Osteoblast (primary cell): ENCODE data around the gene CENPM. TPM values are rescaled to one million over a fixed set of nuclear protein-coding genes. Genes with fewer than 3 reads are reported as not detected.
A peak's percentile ranks its signal among the peaks of the same experiment; 100 is the strongest.

Experiments
- DNase-seq: peaks from one replicate; pipeline ENCODE4 v3.0.0; 2011; ENCODE audit warnings: low spot score, mixed read lengths; ENCODE audit not compliant: insufficient read length; ENCODE audit errors: missing footprints
- H2AFZ ChIP-seq: 2 replicates; pipeline ENCODE4 v1.6.0; 2011; ENCODE audit warnings: mild to moderate bottlenecking, low read length
- H3K27ac ChIP-seq: 2 replicates; pipeline ENCODE4 v1.5.1; 2011; ENCODE audit warnings: mild to moderate bottlenecking, low read depth, low read length, moderate library complexity
- H3K27me3 ChIP-seq: 2 replicates; pipeline ENCODE4 v1.6.0; 2012; ENCODE audit warnings: mild to moderate bottlenecking, control low read depth, inconsistent platforms, low read length, moderate library complexity; ENCODE audit not compliant: insufficient read depth
- H3K36me3 ChIP-seq: 2 replicates; pipeline ENCODE4 v1.5.1; 2011; ENCODE audit warnings: mild to moderate bottlenecking, low read length, control low read depth, moderate library complexity; ENCODE audit not compliant: insufficient read depth
- H3K4me1 ChIP-seq: 2 replicates; pipeline ENCODE4 v1.5.1; 2011; ENCODE audit warnings: mild to moderate bottlenecking, low read length, control low read depth, moderate library complexity; ENCODE audit not compliant: insufficient read depth
- H3K4me2 ChIP-seq: 2 replicates; pipeline ENCODE4 v1.6.0; 2011; ENCODE audit warnings: mild to moderate bottlenecking, low read length; ENCODE audit not compliant: insufficient read depth
- H3K4me3 ChIP-seq: fragments of 200-600 bp; sonication (generic); 3 replicates; pipeline ENCODE4 v1.5.1; 2012; ENCODE audit warnings: mild to moderate bottlenecking, low read length, inconsistent platforms; ENCODE audit not compliant: insufficient read depth
- H3K79me2 ChIP-seq: 2 replicates; pipeline ENCODE4 v1.6.0; 2012; ENCODE audit warnings: mild to moderate bottlenecking, low read length, control low read depth, inconsistent platforms; ENCODE audit not compliant: insufficient read depth
- H3K9me3 ChIP-seq: 2 replicates; pipeline ENCODE4 v1.5.1; 2011; ENCODE audit warnings: low read depth, low read length, control low read depth
- H4K20me1 ChIP-seq: 2 replicates; pipeline ENCODE4 v1.6.0; 2012; ENCODE audit warnings: mild to moderate bottlenecking, low read length, control low read depth; ENCODE audit not compliant: insufficient read depth
- CTCF ChIP-seq: IDR thresholded peaks from 2 replicates; pipeline ENCODE4 v1.5.1; 2011; ENCODE audit warnings: mild to moderate bottlenecking, low read depth, low read length, moderate library complexity; ENCODE audit errors: extremely low read depth
- total RNA-seq: library from RNA; depleted of rRNA; stranded (reverse); fragments of >200 nt; gene quantifications from 2 replicates; pipeline ENCODE4 v1.2.3, GENCODE V29; 2012

CENPM gene
- total RNA-seq, 1 donor, result 1.8 TPM

GRCh38 chr22:41982865-41983264 lies 35.9 kb upstream of the CENPM start:
- peaks cover 9% of the 10 kb centered on the region for H3K27me3 ChIP-seq
- no peaks in the 10 kb centered on the region for H4K20me1 ChIP-seq
- H3K4me3 ChIP-seq, result no peak overlapping the region
- H2AFZ ChIP-seq, result no peak overlapping the region
- H3K9me3 ChIP-seq, result no peaks in the 10 kb centered on the region
- H3K4me1 ChIP-seq, result no peaks in the 10 kb centered on the region
- no peak for DNase-seq
- no peak overlapping the region for H3K27ac ChIP-seq
- H3K79me2 ChIP-seq, result no peaks in the 10 kb centered on the region
- no peak for TF ChIP-seq CTCF
- H3K36me3 ChIP-seq, result no peaks in the 10 kb centered on the region
- no peak overlapping the region for H3K4me2 ChIP-seq

GRCh38 chr22:41979423-41980250 lies 32.7 kb upstream of the CENPM start:
- Histone ChIP-seq H3K4me1 (no peaks in the 10 kb centered on the region), H3K9me3 (no peaks in the 10 kb centered on the region), H2AFZ (no peak overlapping the region), H3K27me3 (peaks cover 39% of the 10 kb centered on the region), H3K4me3 (no peak overlapping the region), H3K36me3 (no peaks in the 10 kb centered on the region), H3K27ac (no peak overlapping the region), H3K4me2 (no peak overlapping the region), H3K79me2 (no peaks in the 10 kb centered on the region), H4K20me1 (no peaks in the 10 kb centered on the region)
- DNase-seq, result no peak
- TF ChIP-seq CTCF, result no peak

GRCh38 chr22:41978732-41979131 lies 31.8 kb upstream of the CENPM start:
- Histone ChIP-seq H3K4me1 (no peaks in the 10 kb centered on the region), H3K79me2 (no peaks in the 10 kb centered on the region), H3K27ac (no peak overlapping the region), H3K4me2 (no peak overlapping the region), H3K36me3 (no peaks in the 10 kb centered on the region), H3K27me3 (peaks cover 37% of the 10 kb centered on the region), H3K4me3 (no peak overlapping the region), H4K20me1 (no peaks in the 10 kb centered on the region), H2AFZ (no peak overlapping the region), H3K9me3 (no peaks in the 10 kb centered on the region)
- no peak for DNase-seq
- no peak for TF ChIP-seq CTCF

DNA sequence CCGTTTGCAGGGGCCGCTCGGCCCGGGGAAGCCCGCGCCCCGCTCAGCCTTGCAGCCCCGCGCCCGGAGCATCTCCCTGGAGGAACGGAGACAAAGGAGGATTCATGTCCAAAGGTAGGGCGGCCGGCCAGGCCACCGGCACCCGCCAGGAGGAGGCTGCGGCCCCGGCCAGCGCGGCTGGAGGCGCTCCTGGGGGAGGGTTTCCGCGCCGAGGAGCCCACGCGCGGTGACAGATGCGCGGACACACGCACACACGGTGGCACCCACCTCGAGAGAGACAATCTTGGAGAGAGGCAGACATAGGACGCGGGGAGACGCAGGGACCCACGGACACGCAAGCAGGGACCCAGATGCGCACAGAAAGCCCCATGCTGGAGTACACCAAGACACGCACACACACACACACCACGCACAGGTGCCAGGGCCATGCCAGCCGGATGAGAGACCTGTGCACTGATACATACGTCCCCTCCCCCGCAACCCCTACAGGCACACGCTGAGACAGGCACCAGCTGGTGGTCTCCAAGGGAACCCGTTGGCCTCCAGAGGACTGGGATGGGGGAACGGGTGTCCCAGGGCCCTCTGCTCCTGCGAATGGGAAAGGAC lies 30.1 kb upstream of the CENPM start:
- peaks cover 46% of the 10 kb centered on the region for H3K27me3 ChIP-seq
- no peaks in the 10 kb centered on the region for H3K9me3 ChIP-seq
- H3K4me2 ChIP-seq, result no peak overlapping the region
- H2AFZ ChIP-seq, result no peak overlapping the region
- no peaks in the 10 kb centered on the region for H3K4me1 ChIP-seq
- no peaks in the 10 kb centered on the region for H4K20me1 ChIP-seq
- DNase-seq, result peak; percentile 79
- no peak for TF ChIP-seq CTCF
- no peaks in the 10 kb centered on the region for H3K79me2 ChIP-seq
- no peak overlapping the region for H3K27ac ChIP-seq
- no peak overlapping the region for H3K4me3 ChIP-seq
- no peaks in the 10 kb centered on the region for H3K36me3 ChIP-seq
